AG04450 (cell line): ENCODE results near the gene SPEM1. TPM values are rescaled to one million over a fixed set of nuclear protein-coding genes. Genes with fewer than 3 reads are reported as not detected.

Source experiments
- CTCF ChIA-PET: fragments of 300-600, 350-600 bp; formaldehyde crosslinking; extraction: SDS; loops from one replicate; lab custom pipeline; 2022; ENCODE audit warnings: antibody characterized with exemption, inconsistent platforms; lab: Charles Lee
- POLR2A ChIA-PET: fragments of 350-600 bp; formaldehyde crosslinking; extraction: SDS; loops from one replicate; lab custom pipeline; 2021; ENCODE audit warnings: antibody characterized with exemption, inconsistent platforms; lab: Yijun Ruan, JAX
- DNase-seq: peaks from one replicate; pipeline ENCODE4 v3.0.0-alpha.2; 2011; ENCODE audit warnings: low read depth, low spot score
- H3K27ac ChIP-seq: one replicate; pipeline ENCODE4 v1.5.1; 2012; ENCODE audit warnings: low read depth, low read length, control low read depth
- H3K27me3 ChIP-seq: one replicate; pipeline ENCODE4 v1.6.0; 2012; ENCODE audit warnings: low read length; ENCODE audit not compliant: control insufficient read depth, insufficient read depth
- H3K4me3 ChIP-seq: 2 replicates; pipeline ENCODE4 v1.5.1; 2011; ENCODE audit warnings: mild to moderate bottlenecking, low read depth, low read length, control low read depth
- H3K9me3 ChIP-seq: 2 replicates; pipeline ENCODE4 v1.5.1; 2012; ENCODE audit warnings: low read length; ENCODE audit not compliant: control insufficient read depth, insufficient read depth
- CTCF ChIP-seq: IDR thresholded peaks from 2 replicates; pipeline ENCODE4 v1.5.1; 2011; ENCODE audit warnings: low read depth, low read length, control low read depth, inconsistent platforms
- polyA plus RNA-seq: library from polyadenylated mRNA; depleted of rRNA; stranded (reverse); fragments of >200 nt; gene quantifications from 2 replicates; pipeline ENCODE4 v1.2.3, GENCODE V29; 2011

The SPEM1 gene
- polyA plus RNA-seq, 1 experiment: not detected

- no peak for DNase-seq
- ChIA-PET POLR2A (interaction anchor here (1.0 kb wide), 1 partner anchor 178 kb away, joined by 3 read pairs; no protein-coding TSS in a partner anchor), CTCF (interaction anchor here (1.6 kb wide), 1 partner anchor 43 kb away, joined by 6 read pairs; no protein-coding TSS in a partner anchor)
- TF ChIP-seq CTCF: no peak
- H3K27ac ChIP-seq: no peak overlapping the region
- no peaks in the 10 kb centered on the region for H3K27me3 ChIP-seq
- no peak overlapping the region for H3K4me3 ChIP-seq
- H3K9me3 ChIP-seq: no peaks in the 10 kb centered on the region; the same call in 1 of the 2 replicates
Measured at GRCh38 chr17:7398612-7399011, 21.5 kb upstream of the SPEM1 start.

- Histone ChIP-seq H3K9me3 (no peaks in the 10 kb centered on the region), H3K4me3 (peak overlapping the region; percentile 87), H3K27ac (peak overlapping the region; percentile 61), H3K27me3 (no peaks in the 10 kb centered on the region)
- TF ChIP-seq CTCF: no peak
- POLR2A ChIA-PET: interaction anchor here (0.6 to 1.9 kb wide), 12 partner anchors 8 to 507 kb away, joined by 3 to 20 read pairs (median 4); partner anchors contain the start of genes PLSCR3, POLR2A and SPEM2
- DNase-seq: no peak
- CTCF ChIA-PET: interaction anchor here (0.6 to 2.4 kb wide), 7 partner anchors 8 to 158 kb away, joined by 3 to 9 read pairs (median 3); partner anchors contain the start of gene SENP3
Measured at GRCh38 chr17:7403043-7403726, 16.9 kb upstream of the SPEM1 start.

- peak overlapping the region; percentile 61 for H3K27ac ChIP-seq
- no peaks in the 10 kb centered on the region for H3K27me3 ChIP-seq
- ChIA-PET CTCF (interaction anchor here (0.5 to 2.4 kb wide), 11 partner anchors 9 to 706 kb away, joined by 3 to 9 read pairs (median 3); partner anchors contain the start of genes PLSCR3 and SENP3), POLR2A (interaction anchor here (0.6 to 1.9 kb wide), 24 partner anchors 9 to 507 kb away, joined by 3 to 20 read pairs (median 4); partner anchors contain the start of genes DVL2, NEURL4, PLSCR3 and POLR2A)
- DNase-seq: peak; percentile 39
- H3K9me3 ChIP-seq: no peaks in the 10 kb centered on the region
- no peak for TF ChIP-seq CTCF
- H3K4me3 ChIP-seq: peak overlapping the region; percentile 87
Measured at GRCh38 chr17:7403727-7403976, 16.5 kb upstream of the SPEM1 start.

GRCh38 chr17:7403977-7404736 lies 16.0 kb upstream of the SPEM1 start, which contains the start of gene TMEM256:
Gene TMEM256 (minus strand): TSS chr17:7404097. CDS start chr17:7404084, 13 bp downstream.
- 0 out of 2 replicates have a peak, but pooled peaks have one; percentile 1 for TF ChIP-seq CTCF
- ChIA-PET POLR2A (interaction anchor here (0.6 to 1.9 kb wide), 26 partner anchors 9 to 806 kb away, joined by 3 to 20 read pairs (median 4); partner anchors contain the start of genes AURKB, CD68, DVL2 and NEURL4), CTCF (interaction anchor here (0.5 to 2.4 kb wide), 13 partner anchors 9 to 706 kb away, joined by 3 to 9 read pairs (median 3); partner anchors contain the start of genes KCTD11, PLSCR3 and SENP3)
- peak within 1 kb of the TSS; percentile 61 for H3K27ac ChIP-seq
- no peaks in the 10 kb centered on the region for H3K27me3 ChIP-seq
- DNase-seq: peak; percentile 99
- peak within 1 kb of the TSS; percentile 87 for H3K4me3 ChIP-seq
- no peaks in the 10 kb centered on the region for H3K9me3 ChIP-seq
